Measurements from ENCODE around the gene L3MBTL2. TPM values are rescaled to one million over a fixed set of nuclear protein-coding genes. Genes with fewer than 3 reads are reported as not detected.
A peak's percentile ranks its signal among the peaks of the same experiment; 100 is the strongest.
"Not testable (repeated sequence)": the region's sequence is repeated elsewhere in the genome, so short reads cannot be mapped to it uniquely, and the experiment has no call there.

L3MBTL2 gene
- 19.7 TPM for total RNA-seq

DNA sequence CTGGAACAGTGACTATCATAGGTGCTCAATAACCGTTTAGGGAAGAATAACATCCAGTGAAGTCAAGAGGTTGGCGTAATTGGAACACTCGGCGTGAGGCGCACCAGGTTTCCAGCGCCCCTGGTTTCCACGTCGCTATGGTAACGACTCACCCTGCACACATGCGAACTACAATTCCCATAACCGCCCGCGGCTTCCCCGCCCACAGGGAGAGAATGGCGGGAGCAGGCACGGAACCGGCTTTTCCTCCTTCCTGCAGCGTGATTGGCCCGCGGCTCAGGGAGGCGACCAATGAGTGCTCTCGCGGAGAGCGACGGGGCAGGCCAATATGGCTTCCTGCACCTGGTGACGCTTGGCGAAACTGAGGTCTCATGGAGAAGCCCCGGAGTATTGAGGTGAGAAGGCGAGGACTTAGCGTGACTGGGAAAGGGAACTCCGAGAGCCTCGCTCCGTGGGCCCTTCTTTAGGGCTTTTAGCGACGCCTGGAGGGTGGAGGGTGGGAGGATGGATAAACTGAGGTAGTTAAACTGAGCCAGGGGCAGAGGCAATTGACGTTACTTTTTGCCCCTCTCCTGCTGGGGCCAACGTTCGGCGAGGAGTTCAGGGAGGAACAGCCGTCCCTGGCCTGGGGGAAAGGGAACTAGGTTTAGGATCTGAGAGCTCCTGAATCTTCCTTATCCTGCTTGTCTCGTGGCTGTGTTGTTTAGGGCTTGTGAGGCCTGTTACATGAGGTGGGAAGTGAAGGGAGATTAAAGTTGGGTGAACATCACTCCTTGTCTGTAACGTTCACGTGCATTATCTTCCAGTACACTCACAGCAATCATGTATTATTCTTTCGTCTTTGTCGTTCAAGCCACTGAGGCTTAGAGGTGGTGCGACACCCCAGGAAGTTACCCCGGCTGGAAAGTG lies at the start of gene L3MBTL2:
Gene L3MBTL2, plus strand, starts transcription at position 321 of the 909 bp plus-strand sequence. Its CDS starts 51 bp downstream, at position 372.
- DNase-seq: peak; percentile 99

DNA sequence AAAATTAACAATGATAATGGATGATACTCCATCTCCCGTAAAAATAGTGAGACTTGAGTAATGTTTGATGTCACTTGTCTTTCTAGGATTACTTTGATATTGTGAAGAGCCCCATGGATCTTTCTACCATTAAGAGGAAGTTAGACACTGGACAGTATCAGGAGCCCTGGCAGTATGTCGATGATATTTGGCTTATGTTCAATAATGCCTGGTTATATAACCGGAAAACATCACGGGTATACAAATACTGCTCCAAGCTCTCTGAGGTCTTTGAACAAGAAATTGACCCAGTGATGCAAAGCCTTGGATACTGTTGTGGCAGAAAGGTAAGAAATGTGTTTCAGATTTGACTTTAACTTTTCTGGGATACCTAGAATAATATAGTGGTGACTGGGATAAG lies 48.0 kb upstream of the L3MBTL2 start:
- no peak for DNase-seq

DNA sequence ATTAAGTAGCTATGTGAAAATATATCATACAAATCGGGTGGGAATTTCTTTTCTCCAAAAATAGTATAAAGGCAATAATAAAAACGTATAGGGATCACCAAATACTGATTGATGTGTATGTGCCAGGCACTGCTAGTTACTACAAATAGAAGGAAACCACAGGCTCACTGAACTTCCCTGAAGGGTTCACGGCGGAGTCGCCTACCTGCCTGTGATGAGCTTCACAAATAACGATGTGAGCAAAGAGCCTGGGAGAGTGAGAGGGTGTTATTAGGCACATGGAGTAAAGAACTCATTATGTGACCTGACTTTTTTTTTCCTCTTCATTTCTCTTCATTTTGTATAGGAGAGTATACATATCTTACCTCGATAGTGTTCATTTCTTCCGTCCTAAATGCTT lies 36.0 kb upstream of the L3MBTL2 start:
- no peak for DNase-seq

DNA sequence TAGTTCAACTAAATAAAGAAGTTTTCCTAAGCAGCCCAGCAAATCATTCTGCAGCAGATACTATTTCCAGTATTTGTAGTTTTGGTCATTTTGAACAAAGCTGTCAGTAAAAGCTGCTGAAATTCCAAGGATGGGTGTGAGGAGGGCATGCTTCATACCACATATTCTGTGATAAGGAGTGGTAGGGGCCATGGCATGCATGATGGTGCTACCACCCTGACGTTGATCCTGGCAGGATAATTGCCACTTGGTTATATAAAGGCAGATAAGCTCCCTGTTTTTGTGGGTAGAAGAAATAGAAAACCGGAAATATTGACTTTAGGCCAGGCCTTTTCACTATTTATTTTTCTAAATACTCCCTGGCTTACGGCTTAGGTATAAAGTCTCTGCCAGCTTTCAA lies 33.1 kb upstream of the L3MBTL2 start:
- no peak for DNase-seq

DNA sequence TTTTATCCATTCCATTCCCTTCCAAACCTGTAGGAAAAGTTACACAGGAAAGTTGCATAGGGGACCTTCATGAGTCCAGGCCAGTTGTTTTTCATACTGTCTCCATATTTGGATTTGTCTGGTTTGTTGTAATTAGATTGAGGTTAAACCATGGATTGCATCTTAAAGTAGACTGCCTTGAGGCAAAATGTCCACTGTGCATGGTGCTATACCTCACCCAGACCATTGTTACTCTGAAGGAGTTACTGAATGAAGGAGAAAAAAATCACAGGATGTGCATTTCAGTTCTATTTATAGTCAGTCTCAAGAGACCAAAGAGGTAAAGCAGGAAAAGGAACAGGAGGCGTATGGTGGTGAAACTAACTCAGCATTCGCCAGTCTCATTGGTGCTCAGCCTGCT lies 29.6 kb upstream of the L3MBTL2 start:
- DNase-seq: no peak

DNA sequence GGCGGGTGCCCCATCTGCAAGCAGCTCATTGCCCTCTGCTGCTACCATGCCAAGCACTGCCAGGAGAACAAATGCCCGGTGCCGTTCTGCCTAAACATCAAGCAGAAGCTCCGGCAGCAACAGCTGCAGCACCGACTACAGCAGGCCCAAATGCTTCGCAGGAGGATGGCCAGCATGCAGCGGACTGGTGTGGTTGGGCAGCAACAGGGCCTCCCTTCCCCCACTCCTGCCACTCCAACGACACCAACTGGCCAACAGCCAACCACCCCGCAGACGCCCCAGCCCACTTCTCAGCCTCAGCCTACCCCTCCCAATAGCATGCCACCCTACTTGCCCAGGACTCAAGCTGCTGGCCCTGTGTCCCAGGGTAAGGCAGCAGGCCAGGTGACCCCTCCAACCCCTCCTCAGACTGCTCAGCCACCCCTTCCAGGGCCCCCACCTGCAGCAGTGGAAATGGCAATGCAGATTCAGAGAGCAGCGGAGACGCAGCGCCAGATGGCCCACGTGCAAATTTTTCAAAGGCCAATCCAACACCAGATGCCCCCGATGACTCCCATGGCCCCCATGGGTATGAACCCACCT lies 28.0 kb upstream of the L3MBTL2 start:
- DNase-seq: no peak

DNA sequence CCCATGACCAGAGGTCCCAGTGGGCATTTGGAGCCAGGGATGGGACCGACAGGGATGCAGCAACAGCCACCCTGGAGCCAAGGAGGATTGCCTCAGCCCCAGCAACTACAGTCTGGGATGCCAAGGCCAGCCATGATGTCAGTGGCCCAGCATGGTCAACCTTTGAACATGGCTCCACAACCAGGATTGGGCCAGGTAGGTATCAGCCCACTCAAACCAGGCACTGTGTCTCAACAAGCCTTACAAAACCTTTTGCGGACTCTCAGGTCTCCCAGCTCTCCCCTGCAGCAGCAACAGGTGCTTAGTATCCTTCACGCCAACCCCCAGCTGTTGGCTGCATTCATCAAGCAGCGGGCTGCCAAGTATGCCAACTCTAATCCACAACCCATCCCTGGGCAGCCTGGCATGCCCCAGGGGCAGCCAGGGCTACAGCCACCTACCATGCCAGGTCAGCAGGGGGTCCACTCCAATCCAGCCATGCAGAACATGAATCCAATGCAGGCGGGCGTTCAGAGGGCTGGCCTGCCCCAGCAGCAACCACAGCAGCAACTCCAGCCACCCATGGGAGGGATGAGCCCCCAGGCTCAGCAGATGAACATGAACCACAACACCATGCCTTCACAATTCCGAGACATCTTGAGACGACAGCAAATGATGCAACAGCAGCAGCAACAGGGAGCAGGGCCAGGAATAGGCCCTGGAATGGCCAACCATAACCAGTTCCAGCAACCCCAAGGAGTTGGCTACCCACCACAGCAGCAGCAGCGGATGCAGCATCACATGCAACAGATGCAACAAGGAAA lies 27.3 kb upstream of the L3MBTL2 start:
- no peak for DNase-seq

DNA sequence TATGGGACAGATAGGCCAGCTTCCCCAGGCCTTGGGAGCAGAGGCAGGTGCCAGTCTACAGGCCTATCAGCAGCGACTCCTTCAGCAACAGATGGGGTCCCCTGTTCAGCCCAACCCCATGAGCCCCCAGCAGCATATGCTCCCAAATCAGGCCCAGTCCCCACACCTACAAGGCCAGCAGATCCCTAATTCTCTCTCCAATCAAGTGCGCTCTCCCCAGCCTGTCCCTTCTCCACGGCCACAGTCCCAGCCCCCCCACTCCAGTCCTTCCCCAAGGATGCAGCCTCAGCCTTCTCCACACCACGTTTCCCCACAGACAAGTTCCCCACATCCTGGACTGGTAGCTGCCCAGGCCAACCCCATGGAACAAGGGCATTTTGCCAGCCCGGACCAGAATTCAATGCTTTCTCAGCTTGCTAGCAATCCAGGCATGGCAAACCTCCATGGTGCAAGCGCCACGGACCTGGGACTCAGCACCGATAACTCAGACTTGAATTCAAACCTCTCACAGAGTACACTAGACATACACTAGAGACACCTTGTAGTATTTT lies 26.6 kb upstream of the L3MBTL2 start:
- no peak for DNase-seq

DNA sequence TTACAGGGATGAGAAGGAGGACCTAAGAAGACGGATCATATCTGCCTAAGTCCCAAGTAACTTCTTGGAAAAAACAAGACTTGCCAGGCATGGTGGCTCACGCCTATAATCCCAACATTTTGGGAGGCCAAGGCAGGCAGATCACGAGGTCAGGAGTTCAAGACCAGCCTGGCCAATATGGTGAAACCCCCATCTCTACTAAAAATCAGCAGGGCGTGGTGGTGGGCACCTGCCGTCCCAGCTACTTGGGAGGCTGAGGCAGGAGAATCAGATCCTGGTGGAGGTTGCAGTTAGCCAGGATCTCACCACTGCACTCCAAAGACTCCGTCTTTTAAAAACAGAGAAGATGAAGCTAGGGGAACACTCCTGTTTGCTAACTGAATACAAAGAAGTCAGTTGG lies 24.8 kb upstream of the L3MBTL2 start:
- DNase-seq: not testable (repeated sequence)

DNA sequence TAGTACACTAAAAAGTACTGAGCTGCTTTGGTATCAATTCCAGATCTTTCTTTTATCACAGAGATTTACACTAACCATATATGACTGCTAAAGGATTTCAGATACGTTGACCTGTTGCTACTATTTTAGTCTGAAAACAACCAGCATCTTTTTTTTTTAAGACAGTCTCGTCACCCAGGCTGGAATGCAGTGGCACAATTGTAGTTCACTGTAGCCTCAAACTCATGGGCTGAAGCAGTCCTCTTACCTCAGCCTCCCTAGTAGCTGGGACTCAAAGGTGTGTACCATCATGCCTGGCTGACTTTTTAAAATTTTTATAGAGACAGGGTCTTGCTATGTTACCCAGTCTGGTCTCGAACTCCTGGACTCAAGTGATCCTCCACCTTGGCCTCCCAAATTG lies 24.2 kb upstream of the L3MBTL2 start:
- no peak for DNase-seq

DNA sequence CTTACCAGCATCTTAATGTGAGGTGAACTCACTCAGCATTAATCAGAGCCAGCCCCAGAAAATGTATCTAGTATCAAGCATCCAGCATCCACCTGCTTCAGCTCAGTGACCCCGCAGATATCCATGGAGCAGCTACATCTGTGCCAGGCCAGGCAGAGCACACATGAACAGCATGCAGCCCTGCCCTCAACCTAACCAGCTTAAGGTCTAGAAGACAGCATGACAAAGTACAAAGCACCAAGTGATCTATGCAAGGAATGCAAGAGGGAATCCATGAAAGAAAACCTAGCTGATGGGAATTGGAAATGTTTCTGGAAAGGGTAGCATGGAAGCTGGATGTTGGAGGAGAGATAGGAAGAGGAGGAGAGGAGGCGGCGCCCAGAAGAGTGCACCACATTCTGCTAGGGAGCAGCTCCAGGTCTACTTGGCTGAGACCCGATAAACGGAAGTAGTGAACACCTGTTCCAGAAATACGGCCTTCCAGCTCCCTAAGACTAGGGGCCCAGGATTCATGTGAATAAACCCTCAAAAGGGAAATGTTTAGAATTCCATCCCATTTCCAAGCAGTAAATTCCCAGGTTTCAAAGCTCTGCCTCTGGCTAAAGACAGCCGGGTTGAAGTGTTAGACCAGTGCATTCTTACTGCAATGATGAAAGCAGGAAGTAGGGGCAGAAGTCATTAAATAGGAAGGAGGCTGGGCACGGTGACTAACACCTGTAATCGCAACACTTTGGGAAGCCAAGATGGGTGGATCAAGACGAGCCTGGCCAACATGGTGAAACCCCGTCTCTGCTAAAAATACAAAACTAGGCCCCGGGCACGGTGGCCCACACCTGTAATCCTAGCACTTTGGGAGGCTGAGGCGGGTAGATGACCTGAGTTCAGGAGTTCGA lies 23.5 kb upstream of the L3MBTL2 start:
- DNase-seq: no peak

DNA sequence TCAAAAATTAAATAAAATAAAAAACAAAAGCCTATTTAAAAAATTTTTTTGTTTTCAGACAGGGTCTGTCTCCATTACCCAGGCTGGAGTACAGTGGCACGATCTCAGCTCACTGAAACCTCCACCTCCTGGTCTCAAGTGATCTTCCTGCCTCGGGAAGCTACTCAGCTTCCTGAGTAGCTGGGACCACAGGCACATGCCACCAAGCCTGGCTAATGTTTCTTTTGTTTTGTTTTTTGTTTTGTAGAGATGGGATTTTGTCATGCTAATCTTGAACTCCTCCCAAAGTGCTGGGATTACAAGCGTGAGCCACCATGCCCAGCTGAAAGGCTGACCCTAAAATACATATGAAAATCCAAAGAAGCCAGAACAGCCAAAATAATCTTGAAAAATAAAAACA lies 20.4 kb upstream of the L3MBTL2 start:
- DNase-seq: no peak

DNA sequence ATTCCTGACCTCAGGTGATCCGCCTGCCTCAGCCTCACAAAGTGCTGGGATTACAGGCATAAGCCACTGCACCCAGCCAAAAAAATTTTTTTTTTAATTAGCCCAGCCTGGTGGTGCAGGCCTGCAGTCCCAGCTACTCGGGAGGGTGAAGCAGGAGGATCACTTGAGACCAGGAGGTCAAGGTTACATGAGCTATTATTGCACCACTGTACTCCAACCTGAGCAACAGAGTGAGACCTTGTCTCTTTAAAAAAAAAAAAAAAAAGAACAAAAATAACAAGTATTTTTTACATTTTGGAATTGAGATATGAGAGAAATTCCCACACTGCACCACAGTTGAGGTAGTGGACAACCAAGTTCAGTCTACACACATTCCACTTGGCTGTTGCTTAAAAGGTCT lies 13.6 kb upstream of the L3MBTL2 start:
- DNase-seq: no peak

DNA sequence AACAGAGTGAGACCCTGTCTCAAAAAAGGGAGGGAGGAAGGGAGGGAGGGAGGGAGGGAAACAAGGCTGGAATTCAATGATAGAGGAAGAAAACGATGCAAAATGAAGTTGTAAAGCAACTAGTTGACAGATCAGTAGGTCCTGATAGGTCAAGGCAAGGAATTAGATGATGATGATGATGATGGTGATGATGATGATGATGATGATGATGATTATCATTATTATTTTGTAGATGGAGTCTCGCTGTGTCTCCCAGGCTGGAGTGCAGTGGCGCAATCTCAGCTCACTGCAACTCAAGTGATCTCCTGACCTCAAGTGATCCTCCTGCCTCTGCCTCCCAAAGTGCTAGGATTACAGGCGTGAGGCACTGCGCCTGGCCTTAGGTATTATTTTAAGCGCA lies 11.3 kb upstream of the L3MBTL2 start:
- DNase-seq: no peak

DNA sequence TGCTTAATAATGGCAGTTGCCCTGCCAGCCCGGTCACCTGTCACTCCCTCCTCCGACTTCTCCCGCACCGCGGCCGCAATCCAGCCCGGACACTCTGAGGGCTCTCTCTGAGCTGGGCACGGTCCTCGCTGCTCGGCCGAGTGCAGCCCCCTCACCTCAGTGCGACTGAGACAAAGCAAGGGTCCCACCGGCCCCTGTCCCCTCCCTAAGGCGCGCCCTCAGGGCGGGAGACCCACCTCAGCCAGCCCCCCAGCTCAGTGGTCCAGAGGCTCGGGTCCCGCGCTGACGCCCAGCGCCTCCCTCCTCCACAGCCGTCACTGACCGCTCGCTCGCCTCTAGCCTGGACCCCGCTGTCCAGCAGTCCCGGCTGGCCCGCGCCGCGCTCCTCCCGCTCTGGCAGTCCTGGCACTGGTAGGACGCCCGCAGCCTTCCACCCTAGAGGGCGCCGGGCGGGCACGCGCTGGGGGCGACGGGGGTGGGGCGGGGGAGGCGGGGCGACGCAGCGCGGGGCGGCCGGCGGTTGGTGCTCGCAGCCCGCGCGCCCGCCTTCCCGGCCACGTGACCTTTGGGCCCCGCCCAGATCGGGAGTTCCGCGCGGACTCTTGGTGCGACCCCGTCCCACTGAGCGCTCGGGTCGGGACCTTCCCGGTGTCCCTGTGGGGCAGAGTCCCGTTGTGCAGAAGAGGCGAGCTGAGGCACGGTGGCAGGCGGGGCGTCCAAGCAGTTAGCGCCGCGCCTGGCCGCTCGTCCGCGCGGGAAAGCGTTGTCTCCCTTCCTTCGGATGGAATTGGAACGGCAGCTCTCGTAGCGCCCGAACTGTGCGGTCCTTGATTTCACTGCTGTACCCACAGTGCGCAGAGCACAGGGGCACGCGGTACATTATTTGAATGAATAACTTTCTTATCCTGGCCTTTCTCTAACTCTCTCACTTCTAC lies 7.8 kb upstream of the L3MBTL2 start:
- peak; percentile 74 for DNase-seq

DNA sequence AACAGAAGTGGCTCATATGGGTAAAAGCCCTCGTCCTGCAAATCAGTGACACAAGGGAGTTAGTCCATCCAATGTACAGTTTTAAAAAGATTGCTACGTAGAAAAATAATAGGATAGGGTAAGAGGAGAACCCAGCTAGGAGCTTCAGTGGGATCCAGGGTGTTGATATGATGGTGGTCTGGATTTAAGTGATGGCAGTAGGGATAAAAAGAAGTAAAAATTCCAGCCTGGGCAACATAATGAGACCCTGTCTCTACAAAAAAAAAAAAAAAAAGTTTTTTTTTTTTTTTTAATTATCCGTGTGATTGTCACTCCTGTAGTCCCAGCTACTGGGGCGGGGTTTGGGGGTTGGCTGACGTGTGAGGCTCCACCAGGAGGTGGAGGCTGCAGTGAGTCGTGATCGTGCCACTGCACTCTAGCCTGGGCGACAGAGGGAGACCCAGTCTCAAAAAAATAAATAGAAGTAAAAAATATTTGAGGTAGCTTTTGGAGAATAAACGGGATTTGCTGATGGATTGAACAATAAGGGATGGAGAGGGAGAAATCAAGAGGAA lies 7.0 kb upstream of the L3MBTL2 start:
- no peak for DNase-seq

DNA sequence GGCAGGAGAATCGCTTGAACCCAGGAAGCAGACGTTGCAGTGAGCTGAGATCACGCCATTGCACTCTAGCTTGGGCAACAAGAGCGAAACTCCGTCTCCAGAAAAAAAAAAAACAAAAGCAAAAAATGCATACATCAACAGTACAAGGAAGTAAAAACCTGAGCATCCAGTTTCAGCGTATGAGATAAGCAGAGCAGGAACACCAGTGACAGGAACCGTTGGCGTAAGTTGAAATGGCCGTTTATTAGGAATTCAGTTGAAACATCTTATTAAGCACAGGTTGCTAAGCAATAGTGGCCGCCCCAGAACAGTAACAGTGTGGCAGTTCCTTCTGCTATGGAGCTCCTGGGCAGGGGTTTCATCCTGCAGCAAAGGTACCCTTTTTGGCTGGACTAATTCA lies 4.0 kb upstream of the L3MBTL2 start:
- no peak for DNase-seq

DNA sequence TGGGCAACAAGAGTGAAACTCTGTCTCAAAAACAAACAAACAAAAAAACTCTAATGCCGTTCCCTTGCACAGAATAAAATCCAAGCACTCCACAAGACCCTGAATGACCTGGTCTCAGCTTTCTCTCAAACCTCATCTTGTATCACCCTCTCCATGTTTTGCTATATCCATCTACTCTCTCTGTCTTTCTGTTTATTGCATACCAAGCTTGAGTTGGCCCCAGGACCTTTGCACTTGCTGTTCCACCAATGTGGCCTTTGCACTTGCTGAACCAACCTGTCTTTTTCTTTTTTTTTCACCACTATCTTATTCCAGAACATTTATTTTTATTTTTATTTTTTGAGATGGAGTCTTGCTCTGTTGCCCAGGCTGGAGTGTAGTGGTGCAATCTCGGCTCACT lies 2.0 kb upstream of the L3MBTL2 start:
- no peak for DNase-seq

DNA sequence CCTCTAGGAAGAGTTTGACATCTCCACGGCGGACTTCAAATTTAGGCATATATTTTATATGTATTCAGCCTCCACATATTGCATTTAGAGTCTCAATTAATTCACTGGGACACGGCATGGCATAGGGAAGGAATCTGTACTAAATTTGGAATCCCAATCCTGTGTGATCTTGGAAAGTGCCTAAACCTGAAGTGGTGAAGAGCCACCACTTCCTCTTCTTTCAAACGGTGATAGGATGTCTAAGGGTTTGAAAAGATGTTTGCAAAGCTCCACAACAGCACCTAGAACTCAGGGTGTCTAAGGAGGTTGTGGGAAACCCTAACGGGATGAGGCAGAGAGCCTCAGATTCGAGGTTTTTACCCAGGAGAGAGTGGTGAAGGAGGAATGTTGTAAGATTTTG lies 1.0 kb upstream of the L3MBTL2 start:
- no peak for DNase-seq

DNA sequence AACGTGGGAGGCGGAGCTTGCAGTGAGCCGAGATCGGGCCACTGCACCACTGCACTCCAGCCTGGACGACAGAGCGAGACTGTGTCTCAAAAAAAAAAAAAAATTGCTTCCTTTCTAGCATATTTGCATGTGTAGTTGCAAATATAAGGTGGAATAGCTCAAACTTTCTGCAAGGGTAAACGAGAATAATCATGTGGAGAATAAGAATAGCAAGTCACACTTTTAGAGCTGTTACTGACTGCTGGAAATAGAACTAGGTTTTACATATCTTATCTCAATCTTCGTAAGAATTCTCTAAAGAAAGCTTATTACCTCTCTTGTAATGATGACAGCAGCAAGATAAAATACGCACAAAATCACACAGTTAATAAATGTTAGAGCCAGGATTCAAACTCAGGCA lies 1.6 kb downstream of the L3MBTL2 start:
- no peak for DNase-seq
